H9 (cell line): ENCODE measurements around the gene RGS8. TPM values are rescaled to one million over a fixed set of nuclear protein-coding genes. Genes with fewer than 3 reads are reported as not detected.

Experiments
- DNase-seq: peaks from one replicate; pipeline ENCODE4 v3.0.0-alpha.2; 2017
- H2AFZ ChIP-seq: one replicate; pipeline ENCODE4 v1.6.1; 2013; ENCODE audit warnings: mild to moderate bottlenecking, low read length, control low read depth, moderate library complexity
- H2AK5ac ChIP-seq: 2 replicates; pipeline ENCODE4 v1.6.1; 2013; ENCODE audit warnings: low read length, control low read depth, mixed read lengths; ENCODE audit not compliant: insufficient read length
- H2BK120ac ChIP-seq: one replicate; pipeline ENCODE4 v1.6.1; 2013; ENCODE audit warnings: low read depth, mild to moderate bottlenecking, low read length, control low read depth, inconsistent platforms; ENCODE audit not compliant: poor library complexity, severe bottlenecking
- H2BK12ac ChIP-seq: 2 replicates; pipeline ENCODE4 v1.6.1; 2013; ENCODE audit warnings: low read length, control low read depth, mixed read lengths, low read depth; ENCODE audit not compliant: insufficient read length
- H2BK15ac ChIP-seq: 2 replicates; pipeline ENCODE4 v1.6.1; 2013; ENCODE audit warnings: low read depth, low read length, control low read depth
- H2BK20ac ChIP-seq: one replicate; pipeline ENCODE4 v1.6.1; 2013; ENCODE audit warnings: low read depth, mild to moderate bottlenecking, low read length, control low read depth, inconsistent platforms; ENCODE audit not compliant: poor library complexity, severe bottlenecking
- H2BK5ac ChIP-seq: 2 replicates; pipeline ENCODE4 v1.6.1; 2013; ENCODE audit warnings: low read length, control low read depth, mixed read lengths; ENCODE audit not compliant: insufficient read length
- H3K14ac ChIP-seq: 2 replicates; pipeline ENCODE4 v1.6.1; 2013; ENCODE audit warnings: low read length, control low read depth; ENCODE audit not compliant: insufficient read depth
- H3K18ac ChIP-seq: 2 replicates; pipeline ENCODE4 v1.6.1; 2013; ENCODE audit warnings: low read depth, mild to moderate bottlenecking, mixed read lengths, low read length, control low read depth; ENCODE audit not compliant: insufficient read length
- H3K23ac ChIP-seq: 2 replicates; pipeline ENCODE4 v1.6.1; 2013; ENCODE audit warnings: low read length, control low read depth, mixed read lengths, low read depth; ENCODE audit not compliant: insufficient read length
- H3K23me2 ChIP-seq: 2 replicates; pipeline ENCODE4 v1.6.1; 2013; ENCODE audit warnings: low read depth, mild to moderate bottlenecking, mixed read lengths, low read length, control low read depth; ENCODE audit not compliant: insufficient read length, poor library complexity, severe bottlenecking
- H3K27ac ChIP-seq: 2 replicates; pipeline ENCODE4 v1.5.1; 2013; ENCODE audit warnings: low read length, control low read depth, mixed read lengths, low read depth; ENCODE audit not compliant: insufficient read length
- H3K27me3 ChIP-seq: 2 replicates; pipeline ENCODE4 v1.6.1; 2013; ENCODE audit warnings: low read length, control low read depth, inconsistent platforms; ENCODE audit not compliant: insufficient read depth
- H3K4ac ChIP-seq: 2 replicates; pipeline ENCODE4 v1.6.1; 2013; ENCODE audit warnings: low read depth, mild to moderate bottlenecking, control low read depth, inconsistent platforms, low read length, moderate library complexity
- H3K4me1 ChIP-seq: 2 replicates; pipeline ENCODE4 v1.6.1; 2013; ENCODE audit warnings: low read length, control low read depth, inconsistent platforms; ENCODE audit not compliant: insufficient read depth
- H3K4me2 ChIP-seq: 2 replicates; pipeline ENCODE4 v1.6.1; 2013; ENCODE audit warnings: low read length, control low read depth, mixed read lengths; ENCODE audit not compliant: insufficient read length, insufficient read depth
- H3K56ac ChIP-seq: 2 replicates; pipeline ENCODE4 v1.6.1; 2013; ENCODE audit warnings: low read depth, mild to moderate bottlenecking, mixed read lengths, low read length, control low read depth; ENCODE audit not compliant: insufficient read length
- H3K79me1 ChIP-seq: 2 replicates; pipeline ENCODE4 v1.6.1; 2013; ENCODE audit warnings: low read depth, mild to moderate bottlenecking, moderate library complexity, low read length, control low read depth, inconsistent platforms; ENCODE audit not compliant: insufficient read depth, poor library complexity, severe bottlenecking
- H3K79me2 ChIP-seq: 2 replicates; pipeline ENCODE4 v1.6.1; 2013; ENCODE audit warnings: low read length, control low read depth, inconsistent platforms; ENCODE audit not compliant: insufficient read depth
- H3K9ac ChIP-seq: 2 replicates; pipeline ENCODE4 v1.6.1; 2013; ENCODE audit warnings: low read length, control low read depth, mixed read lengths; ENCODE audit not compliant: insufficient read length; ENCODE audit errors: extremely low read depth
- H3K9me3 ChIP-seq: one replicate; pipeline ENCODE4 v1.6.1; 2013; ENCODE audit warnings: low read depth, low read length, inconsistent platforms; ENCODE audit not compliant: control insufficient read depth
- H3T11ph ChIP-seq: one replicate; pipeline ENCODE4 v1.6.1; 2013; ENCODE audit warnings: mild to moderate bottlenecking, low read length, control low read depth, inconsistent platforms
- H4K20me1 ChIP-seq: one replicate; pipeline ENCODE4 v1.6.1; 2013; ENCODE audit not compliant: control insufficient read depth, insufficient read length, insufficient read depth
- H4K5ac ChIP-seq: 2 replicates; pipeline ENCODE4 v1.6.1; 2013; ENCODE audit warnings: low read depth, mild to moderate bottlenecking, mixed read lengths, low read length, control low read depth; ENCODE audit not compliant: insufficient read length
- H4K8ac ChIP-seq: replicated peaks from 2 replicates; pipeline ENCODE4 v1.6.1; 2013; ENCODE audit warnings: low read length, control low read depth, mixed read lengths, low read depth; ENCODE audit not compliant: insufficient read length
- H4K91ac ChIP-seq: 2 replicates; pipeline ENCODE4 v1.6.1; 2013; ENCODE audit warnings: low read depth, mild to moderate bottlenecking, moderate library complexity, mixed read lengths, low read length, control low read depth; ENCODE audit not compliant: insufficient read length
- H3K27ac Mint-ChIP-seq, 3 experiments: 2 replicates in 2 of 3; 3 replicates in 1 of 3; pipeline ENCODE4 v1.8.0; 2020 to 2021; ENCODE audit warnings: mixed read lengths in 3 of 3, mild to moderate bottlenecking in 1 of 3, moderate library complexity in 1 of 3
- H3K27me3 Mint-ChIP-seq: 2 replicates; pipeline ENCODE4 v1.8.0; 2021; ENCODE audit warnings: low read depth, mild to moderate bottlenecking, moderate library complexity, mixed read lengths
- H3K36me3 Mint-ChIP-seq, 3 experiments: 2 replicates in 2 of 3; 3 replicates in 1 of 3; pipeline ENCODE4 v1.8.0; 2020 to 2021; ENCODE audit warnings: low read depth in 3 of 3, mixed read lengths in 3 of 3; ENCODE audit not compliant: insufficient read depth in 1 of 3
- H3K4me1 Mint-ChIP-seq, 2 experiments: 2 replicates each; pipeline ENCODE4 v1.8.0; 2020; ENCODE audit warnings: mixed read lengths in 2 of 2
- H3K4me3 Mint-ChIP-seq, 2 experiments: 2 replicates in 1 of 2; 3 replicates in 1 of 2; pipeline ENCODE4 v1.8.0; 2020 to 2021; ENCODE audit warnings: mild to moderate bottlenecking in 2 of 2, mixed read lengths in 2 of 2, moderate library complexity in 1 of 2
- H3K9me3 Mint-ChIP-seq, 2 experiments: 2 replicates in 1 of 2; 3 replicates in 1 of 2; pipeline ENCODE4 v1.8.0; 2020; ENCODE audit warnings: mild to moderate bottlenecking in 2 of 2, mixed read lengths in 2 of 2, moderate library complexity in 1 of 2
- CTCF ChIP-seq: fragments of 200-600 bp; sonication (generic); conservative IDR thresholded peaks from 3 replicates; pipeline ENCODE4 v1.8.0; 2021; ENCODE audit warnings: antibody characterized with exemption, mild to moderate bottlenecking
- WGBS: extraction: QIAGEN DNeasy Blood & Tissue Kit; methylation state at CpG from one replicate; pipeline ENCODE4 v1.1.7; 2013; ENCODE audit warnings: missing lambda C conversion rate, low lambda C conversion rate, mixed read lengths; ENCODE audit not compliant: insufficient read length; ENCODE audit errors: extremely low coverage; 5-methylcytosine and 5-hydroxymethylcytosine counted together
- total RNA-seq: library from RNA; stranded (reverse); gene quantifications from 2 replicates; pipeline ENCODE4 v1.2.1, GENCODE V29; 2021

Gene RGS8
- total RNA-seq, 1 experiment from 2014 or later = not detected

- H3K79me2 ChIP-seq = no peaks in the 10 kb centered on the region
- Mint-ChIP-seq H3K9me3 (no peaks in the 10 kb centered on the region), H3K36me3 (no peaks in the 10 kb centered on the region), H3K27me3 (no peaks in the 10 kb centered on the region), H3K4me1 (peaks cover 0 to under 1% of the 10 kb centered on the region in 2 experiments; a peak in 1 of 4 replicates), H3K27ac (peak overlapping the region in 1 of 3 experiments; percentile 85; a peak in 1 of 7 replicates), H3K4me3 (no peak overlapping the region)
- H3K27me3 ChIP-seq = no peaks in the 10 kb centered on the region
- H3K4me1 ChIP-seq = no peaks in the 10 kb centered on the region
- H3K14ac ChIP-seq = no peak overlapping the region
- DNase-seq = no peak
- H3K79me1 ChIP-seq = no peaks in the 10 kb centered on the region
- no peak overlapping the region for H2AK5ac ChIP-seq
- no CpG with 5 or more reads among the region's 8 CpGs for WGBS
- no peak overlapping the region for H2BK12ac ChIP-seq
- H4K20me1 ChIP-seq = no peaks in the 10 kb centered on the region
- no peak overlapping the region for H3K4ac ChIP-seq
- no peak overlapping the region for H2AFZ ChIP-seq
- no peak overlapping the region for H2BK15ac ChIP-seq
- H2BK5ac ChIP-seq = no peak overlapping the region
- no peak overlapping the region for H4K5ac ChIP-seq
- H4K8ac ChIP-seq = no peak overlapping the region
- no peaks in the 10 kb centered on the region for H3K23me2 ChIP-seq
- no peak overlapping the region for H3K4me2 ChIP-seq
- no peak overlapping the region for H3K56ac ChIP-seq
- no peak overlapping the region for H2BK120ac ChIP-seq
- H3K23ac ChIP-seq = no peak overlapping the region
- H3K9ac ChIP-seq = no peak overlapping the region
- no peak overlapping the region for H3T11ph ChIP-seq
- H3K9me3 ChIP-seq = no peaks in the 10 kb centered on the region
- no peak overlapping the region for H3K27ac ChIP-seq
- no peak overlapping the region for H3K18ac ChIP-seq
- TF ChIP-seq CTCF = no peak
- no peak overlapping the region for H4K91ac ChIP-seq
- no peak overlapping the region for H2BK20ac ChIP-seq
These were observed 41.2 kb upstream of the RGS8 start for GRCh38 chr1:182725259-182726255.
